Measurements from ENCODE around the gene SCLT1. TPM values are rescaled to one million over a fixed set of nuclear protein-coding genes. Genes with fewer than 3 reads are reported as not detected.

Gene SCLT1
- polyA plus RNA-seq, 3 donors: 14.8 to 20.1 (median 17.9) TPM

DNA sequence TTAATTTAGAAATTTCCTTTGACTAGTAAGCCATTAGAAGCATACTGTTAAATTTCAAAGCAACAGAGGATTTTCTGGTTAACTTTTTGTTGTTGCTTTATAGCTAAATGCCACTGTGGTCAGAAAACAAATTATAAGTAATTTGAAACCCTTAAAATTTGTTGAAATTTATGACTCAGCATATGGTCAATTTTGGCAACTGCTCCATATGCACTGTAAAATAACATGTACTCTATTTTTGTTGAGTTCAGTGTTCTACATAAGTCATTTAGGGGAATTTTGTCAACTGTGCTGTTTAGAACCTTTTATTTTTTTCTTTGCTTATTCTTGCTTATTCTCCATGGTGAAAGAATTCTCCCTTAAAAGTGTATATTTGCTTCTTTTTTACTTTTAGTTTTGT lies 28.6 kb downstream of the SCLT1 start:
- peaks cover 7% of the 10 kb centered on the region for H3K79me2 ChIP-seq (ENCODE audit: insufficient read depth, low read length)

DNA sequence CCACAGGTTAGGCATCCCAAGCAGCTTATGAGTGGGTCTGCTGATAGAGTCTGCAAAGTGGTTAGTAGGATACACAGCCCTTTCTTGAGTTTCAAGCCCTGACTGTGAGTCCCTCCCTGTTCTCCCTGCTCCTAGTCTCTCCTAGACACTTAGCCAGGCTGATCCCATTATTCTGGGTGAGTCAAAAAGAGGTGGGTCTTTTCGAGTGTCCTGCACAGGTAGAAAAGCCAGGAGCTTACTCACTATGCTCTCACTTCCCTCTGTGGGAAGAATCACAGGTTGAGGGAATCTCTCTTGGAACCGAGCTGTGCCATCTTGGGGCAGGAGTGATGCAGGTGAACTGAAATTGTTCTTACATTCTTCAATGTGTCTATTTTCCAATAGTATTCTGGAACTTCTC lies 29.7 kb downstream of the SCLT1 start:
- Histone ChIP-seq H3K4me3 (replicated peaks in 1 of 3; ENCODE audit: low read depth in 2 of 3, low read length in 3 of 3) (peak overlapping the region in 1 of 3 experiments; percentile 24), H3K4me1 (ENCODE audit: control insufficient read depth in 1 of 2, insufficient read depth in 2 of 2, low read length in 2 of 2) (no peaks in the 10 kb centered on the region), H4K20me1 (ENCODE audit: insufficient read depth, low read length) (no peaks in the 10 kb centered on the region), H3K36me3 (replicated peaks in 1 of 2; ENCODE audit: control insufficient read depth in 1 of 2, insufficient read depth in 2 of 2, low read length in 2 of 2) (peaks cover 8 to 45% of the 10 kb centered on the region in 2 donors), H3K9ac (ENCODE audit: insufficient read depth, low read length, poor library complexity, severe bottlenecking) (no peak overlapping the region), H3K27ac (ENCODE audit: low read depth in 1 of 2, low read length in 2 of 2) (no peak overlapping the region), H3K4me2 (replicated peaks; ENCODE audit: extremely low read depth, low read length, poor library complexity, severe bottlenecking) (no peak overlapping the region), H3K9me3 (replicated peaks in 1 of 2; ENCODE audit: control insufficient read depth in 1 of 2, insufficient read depth in 1 of 2, low read length in 2 of 2) (peaks cover 27 to 71% of the 10 kb centered on the region in 2 donors), H3K27me3 (ENCODE audit: control insufficient read depth in 2 of 2, insufficient read depth in 2 of 2, low read length in 2 of 2) (no peaks in the 10 kb centered on the region), H3K79me2 (ENCODE audit: insufficient read depth, low read length) (peaks cover 7% of the 10 kb centered on the region), H2AFZ (ENCODE audit: insufficient read depth, low read depth, low read length, poor library complexity, severe bottlenecking) (no peak overlapping the region)
- H3K27ac Mint-ChIP-seq: no peak overlapping the region
- H3K9me3 Mint-ChIP-seq: peaks cover 46 to 69% (median 58%) of the 10 kb centered on the region in 7 donors
- H3K36me3 Mint-ChIP-seq: peaks cover 39% of the 10 kb centered on the region in 2 donors
- intact Hi-C loops (cut with micrococcal nuclease): no loop called here
- H3K4me1 Mint-ChIP-seq: no peaks in the 10 kb centered on the region
- TF ChIP-seq CTCF (IDR thresholded peaks at IDR 0.05): no peak
- WGBS (ENCODE audit: insufficient coverage): no CpG with 5 or more reads among the region's 2 CpGs
- H3K4me3 Mint-ChIP-seq: no peak overlapping the region
- DNase-seq: no peak
- H3K27me3 Mint-ChIP-seq (ENCODE audit: low read depth in 3 of 3): no peaks in the 10 kb centered on the region

More for the DNA sequence above, 28.6 kb downstream of the SCLT1 start:
- no peak overlapping the region for H3K27ac ChIP-seq (ENCODE audit: low read depth in 1 of 2, low read length in 2 of 2)
- no peaks in the 10 kb centered on the region for H3K27me3 ChIP-seq (ENCODE audit: control insufficient read depth in 2 of 2, insufficient read depth in 2 of 2, low read length in 2 of 2)
- H3K4me1 ChIP-seq (ENCODE audit: control insufficient read depth in 1 of 2, insufficient read depth in 2 of 2, low read length in 2 of 2): no peaks in the 10 kb centered on the region
- H3K27ac Mint-ChIP-seq: no peak overlapping the region
- no peaks in the 10 kb centered on the region for H3K27me3 Mint-ChIP-seq (ENCODE audit: low read depth in 3 of 3)
- no peaks in the 10 kb centered on the region for H3K4me1 Mint-ChIP-seq
- H3K4me2 ChIP-seq (replicated peaks; ENCODE audit: extremely low read depth, low read length, poor library complexity, severe bottlenecking): no peak overlapping the region
- H3K4me3 Mint-ChIP-seq: no peak overlapping the region
- H3K36me3 Mint-ChIP-seq: peaks cover 39% of the 10 kb centered on the region in 2 donors
- H3K9me3 Mint-ChIP-seq: peaks cover 40 to 61% (median 49%) of the 10 kb centered on the region in 7 donors
- no peak for DNase-seq
- H3K9me3 ChIP-seq (replicated peaks in 1 of 2; ENCODE audit: control insufficient read depth in 1 of 2, insufficient read depth in 1 of 2, low read length in 2 of 2): peaks cover 27 to 61% of the 10 kb centered on the region in 2 donors
- H3K4me3 ChIP-seq (replicated peaks in 1 of 3; ENCODE audit: low read depth in 2 of 3, low read length in 3 of 3): no peak overlapping the region
- H3K9ac ChIP-seq (ENCODE audit: insufficient read depth, low read length, poor library complexity, severe bottlenecking): no peak overlapping the region
- H3K36me3 ChIP-seq (replicated peaks in 1 of 2; ENCODE audit: control insufficient read depth in 1 of 2, insufficient read depth in 2 of 2, low read length in 2 of 2): peaks cover 8 to 45% of the 10 kb centered on the region in 2 donors
- TF ChIP-seq CTCF (IDR thresholded peaks at IDR 0.05): no peak
- H2AFZ ChIP-seq (ENCODE audit: insufficient read depth, low read depth, low read length, poor library complexity, severe bottlenecking): no peak overlapping the region
- intact Hi-C loops (cut with micrococcal nuclease): no loop called here
- no peaks in the 10 kb centered on the region for H4K20me1 ChIP-seq (ENCODE audit: insufficient read depth, low read length)
